NT2/D1 (cell line): ENCODE results near the gene NACC2.
A peak's percentile ranks its signal among the peaks of the same experiment; 100 is the strongest.

Experiments used
- DNase-seq: peaks from one replicate; pipeline ENCODE4 v3.0.0-alpha.2; 2011; ENCODE audit warnings: low read depth, low spot score
- H3K27me3 ChIP-seq: 2 replicates; pipeline ENCODE4 v1.6.0; 2011; ENCODE audit warnings: mild to moderate bottlenecking; ENCODE audit not compliant: insufficient read length, insufficient read depth
- H3K36me3 ChIP-seq: 2 replicates; pipeline ENCODE4 v1.6.1; 2011; ENCODE audit warnings: mild to moderate bottlenecking, low read length, mixed read lengths; ENCODE audit not compliant: insufficient read depth, insufficient read length
- H3K4me1 ChIP-seq: 2 replicates; pipeline ENCODE4 v1.5.1; 2011; ENCODE audit not compliant: insufficient read depth, insufficient read length
- H3K4me3 ChIP-seq: 2 replicates; pipeline ENCODE4 v1.5.1; 2011; ENCODE audit warnings: low read depth; ENCODE audit not compliant: insufficient read length
- H3K9ac ChIP-seq: 2 replicates; pipeline ENCODE4 v1.6.0; 2011; ENCODE audit warnings: low read depth; ENCODE audit not compliant: insufficient read length
- H3K9me3 ChIP-seq: 2 replicates; pipeline ENCODE4 v1.5.1; 2011; ENCODE audit warnings: mild to moderate bottlenecking, low read length; ENCODE audit not compliant: insufficient read depth
- SUZ12 ChIP-seq: IDR thresholded peaks from 2 replicates; pipeline ENCODE4 v1.6.1; 2011; ENCODE audit not compliant: insufficient read length, insufficient read depth; ENCODE audit errors: extremely low read depth
- YY1 ChIP-seq: IDR thresholded peaks from 2 replicates; pipeline ENCODE4 v1.6.1; 2011; ENCODE audit not compliant: insufficient read length, insufficient read depth
- ZNF274 ChIP-seq: IDR thresholded peaks from 2 replicates; pipeline ENCODE4 v1.6.1; 2011; ENCODE audit warnings: mild to moderate bottlenecking, low read depth, low read length

The NACC2 gene

DNA sequence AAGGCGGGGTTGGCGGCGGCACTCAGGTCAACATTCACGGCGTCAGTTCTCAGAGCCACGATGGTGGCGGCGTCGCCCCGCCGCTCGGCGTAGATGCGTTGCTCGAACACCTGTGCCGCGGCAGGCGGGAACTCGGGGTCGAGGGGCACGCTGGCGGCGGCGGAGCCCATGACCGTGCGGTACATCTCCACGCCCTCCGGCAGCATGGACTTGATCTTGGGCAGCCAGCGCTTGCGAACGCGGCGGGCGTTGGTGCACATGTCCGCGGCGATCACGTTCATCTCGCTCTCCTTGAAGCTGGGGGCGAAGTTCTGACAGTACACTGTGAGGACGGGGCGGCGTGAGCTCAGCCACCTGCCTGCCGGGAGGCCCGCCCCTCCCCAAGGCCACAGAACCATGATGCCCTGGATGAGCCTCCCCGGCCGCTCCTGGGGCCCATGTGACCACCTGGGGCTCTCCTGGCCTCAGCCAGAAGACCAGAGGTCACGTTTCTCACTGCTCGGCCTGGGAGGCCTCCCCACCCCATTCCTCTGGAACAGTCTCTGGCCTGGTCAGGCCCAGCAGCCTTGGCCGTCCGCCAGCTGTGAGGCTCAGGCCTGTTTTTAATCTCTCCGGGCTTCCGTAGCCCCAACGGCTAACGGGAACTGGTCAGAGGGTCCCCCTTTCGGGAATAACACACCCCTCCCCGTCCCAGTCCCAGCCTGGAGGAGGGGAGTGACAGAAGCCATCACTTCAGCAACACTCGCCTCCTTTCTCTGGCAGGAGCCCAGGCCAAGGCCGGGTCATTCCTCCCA lies 83.2 kb downstream of the NACC2 start:
- DNase-seq, result no peak
- H3K4me3 ChIP-seq, result no peak overlapping the region
- H3K9ac ChIP-seq, result peak overlapping the region; percentile 44
- H3K36me3 ChIP-seq, result peaks cover 79% of the 10 kb centered on the region
- no peaks in the 10 kb centered on the region for H3K9me3 ChIP-seq
- TF ChIP-seq SUZ12 (no peak), ZNF274 (no peak), YY1 (no peak)
- no peaks in the 10 kb centered on the region for H3K27me3 ChIP-seq
- H3K4me1 ChIP-seq, result peaks cover 70% of the 10 kb centered on the region

DNA sequence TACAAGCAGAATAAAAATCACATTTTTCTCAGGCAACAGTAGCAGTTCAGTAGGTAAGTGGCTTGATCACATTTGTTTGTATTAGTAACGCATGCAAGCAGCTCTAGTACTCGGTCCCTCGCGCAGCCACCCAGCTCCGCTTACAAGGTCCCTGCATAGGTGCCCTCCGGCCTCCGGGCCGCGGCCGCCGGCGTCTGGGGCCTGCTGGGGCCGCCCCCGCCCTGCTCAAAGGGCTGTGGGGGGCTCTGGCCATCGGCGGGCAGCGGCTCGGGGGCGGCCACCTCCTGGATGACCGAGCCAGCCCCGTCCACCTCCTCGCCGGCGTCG lies 83.8 kb downstream of the NACC2 start:
- H3K4me1 ChIP-seq, result peaks cover 67% of the 10 kb centered on the region
- peaks cover 74% of the 10 kb centered on the region for H3K36me3 ChIP-seq
- H3K4me3 ChIP-seq, result no peak overlapping the region
- TF ChIP-seq YY1, result no peak
- TF ChIP-seq SUZ12, result no peak
- no peak for TF ChIP-seq ZNF274
- no peaks in the 10 kb centered on the region for H3K9me3 ChIP-seq
- H3K27me3 ChIP-seq, result no peaks in the 10 kb centered on the region
- no peak for DNase-seq
- H3K9ac ChIP-seq, result peak overlapping the region; percentile 1

DNA sequence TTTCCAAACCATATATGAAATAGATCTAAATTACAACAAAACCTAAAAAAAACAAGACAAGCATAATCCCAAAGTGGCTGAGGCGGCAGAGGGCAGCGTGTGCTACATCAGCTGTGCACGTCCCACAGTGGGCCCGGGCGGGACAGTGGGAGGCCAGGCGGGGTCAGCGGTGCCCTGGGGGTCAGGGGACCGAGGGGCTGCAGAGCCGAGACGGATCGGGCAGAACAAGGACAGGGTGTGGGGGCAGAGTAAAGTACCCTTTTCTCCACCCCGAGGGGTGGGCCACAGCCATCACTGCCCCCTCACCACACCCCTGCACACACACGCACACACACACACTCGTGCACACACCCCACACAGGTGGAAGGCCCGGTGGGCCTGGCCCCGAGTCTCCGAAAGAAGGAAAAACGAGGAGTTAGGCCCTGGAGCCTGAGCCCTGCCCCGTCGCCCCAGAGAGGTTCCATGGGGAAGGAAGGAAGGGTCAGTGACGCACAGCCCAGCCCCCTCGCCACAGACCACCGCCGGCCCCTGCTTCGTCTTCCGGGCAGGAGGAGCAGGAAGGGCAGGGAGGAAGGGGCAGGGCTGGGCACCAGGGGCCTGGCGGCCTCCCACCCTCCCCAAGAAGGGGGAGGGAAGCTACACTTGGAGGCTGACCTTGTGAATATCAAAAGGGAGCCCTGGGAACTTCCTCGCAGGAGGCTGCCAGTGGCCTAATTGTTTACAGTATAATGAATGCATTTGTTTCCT lies 84.3 kb downstream of the NACC2 start:
- Histone ChIP-seq H3K4me3 (no peak overlapping the region), H3K4me1 (peaks cover 68% of the 10 kb centered on the region), H3K36me3 (peaks cover 73% of the 10 kb centered on the region), H3K9me3 (no peaks in the 10 kb centered on the region), H3K9ac (peak overlapping the region; percentile 66), H3K27me3 (no peaks in the 10 kb centered on the region)
- DNase-seq, result no peak
- TF ChIP-seq SUZ12 (no peak), ZNF274 (no peak), YY1 (no peak)

DNA sequence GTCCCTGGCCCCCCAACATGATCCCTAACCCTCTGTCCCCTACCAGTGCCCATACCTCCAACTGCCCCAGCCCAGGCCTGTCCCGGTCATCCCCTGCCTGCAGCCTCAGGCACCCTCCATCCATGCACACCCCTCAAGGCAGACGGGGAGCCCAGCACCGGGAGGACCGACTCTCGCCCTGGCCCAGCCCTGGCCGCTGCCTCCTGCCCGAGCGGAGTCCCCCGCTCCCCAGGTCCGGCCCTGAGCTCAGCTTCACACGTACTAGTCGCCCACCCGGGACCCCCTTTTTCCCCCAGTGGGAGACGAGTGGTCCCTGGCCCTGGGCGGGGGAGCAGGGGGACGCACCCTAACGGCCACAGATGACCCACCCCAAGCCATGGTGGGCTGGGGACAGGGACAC lies 84.9 kb downstream of the NACC2 start:
- no peak overlapping the region for H3K9ac ChIP-seq
- TF ChIP-seq YY1 (no peak), SUZ12 (no peak), ZNF274 (no peak)
- no peaks in the 10 kb centered on the region for H3K27me3 ChIP-seq
- H3K4me1 ChIP-seq, result peaks cover 73% of the 10 kb centered on the region
- no peak overlapping the region for H3K4me3 ChIP-seq
- H3K9me3 ChIP-seq, result no peaks in the 10 kb centered on the region
- DNase-seq, result no peak
- peaks cover 67% of the 10 kb centered on the region for H3K36me3 ChIP-seq

DNA sequence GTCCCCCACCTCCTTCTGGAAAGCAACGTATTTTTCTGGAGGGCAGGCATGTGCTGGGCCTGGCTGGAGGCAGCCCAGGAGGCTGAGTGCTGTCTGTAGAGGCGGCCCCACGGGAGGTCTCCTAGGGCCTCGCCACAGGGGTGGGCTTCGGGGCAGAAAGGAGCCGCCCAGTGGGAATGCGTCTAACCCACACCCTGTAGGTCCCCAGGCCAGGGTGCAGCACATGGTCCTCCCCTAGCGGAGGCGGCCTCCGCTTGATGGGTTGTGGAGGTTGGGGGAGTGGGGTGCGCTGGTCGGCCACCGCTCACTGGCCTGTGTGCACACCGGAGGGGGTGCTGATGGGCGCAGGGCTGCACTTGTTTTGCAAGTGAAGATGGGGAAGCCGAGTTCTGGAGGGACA lies 85.6 kb downstream of the NACC2 start:
- Histone ChIP-seq H3K9me3 (no peaks in the 10 kb centered on the region), H3K4me1 (peaks cover 70% of the 10 kb centered on the region), H3K9ac (peak overlapping the region; percentile 26), H3K27me3 (no peaks in the 10 kb centered on the region), H3K4me3 (no peak overlapping the region), H3K36me3 (peaks cover 60% of the 10 kb centered on the region)
- no peak for TF ChIP-seq SUZ12
- no peak for TF ChIP-seq ZNF274
- TF ChIP-seq YY1, result no peak
- no peak for DNase-seq

DNA sequence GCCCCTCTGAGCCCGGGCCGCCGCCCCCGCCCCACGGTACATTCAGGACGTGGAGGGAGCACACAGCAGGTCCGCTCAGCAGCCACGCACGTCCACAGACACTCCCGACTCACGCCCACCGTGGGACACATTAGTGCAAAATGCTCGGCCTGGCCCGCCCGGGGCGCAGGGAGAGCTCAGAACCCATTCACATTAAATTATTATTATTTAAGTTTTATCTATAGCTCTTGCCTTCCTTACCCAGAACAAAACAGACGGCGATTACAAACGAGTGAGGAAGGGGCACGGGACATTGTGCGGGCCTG lies 86.4 kb downstream of the NACC2 start:
- H3K36me3 ChIP-seq, result peaks cover 57% of the 10 kb centered on the region
- TF ChIP-seq SUZ12 (no peak), YY1 (no peak), ZNF274 (no peak)
- H3K9ac ChIP-seq, result peak overlapping the region; percentile 26
- no peaks in the 10 kb centered on the region for H3K9me3 ChIP-seq
- H3K27me3 ChIP-seq, result no peaks in the 10 kb centered on the region
- no peak for DNase-seq
- no peak overlapping the region for H3K4me3 ChIP-seq
- peaks cover 73% of the 10 kb centered on the region for H3K4me1 ChIP-seq

DNA sequence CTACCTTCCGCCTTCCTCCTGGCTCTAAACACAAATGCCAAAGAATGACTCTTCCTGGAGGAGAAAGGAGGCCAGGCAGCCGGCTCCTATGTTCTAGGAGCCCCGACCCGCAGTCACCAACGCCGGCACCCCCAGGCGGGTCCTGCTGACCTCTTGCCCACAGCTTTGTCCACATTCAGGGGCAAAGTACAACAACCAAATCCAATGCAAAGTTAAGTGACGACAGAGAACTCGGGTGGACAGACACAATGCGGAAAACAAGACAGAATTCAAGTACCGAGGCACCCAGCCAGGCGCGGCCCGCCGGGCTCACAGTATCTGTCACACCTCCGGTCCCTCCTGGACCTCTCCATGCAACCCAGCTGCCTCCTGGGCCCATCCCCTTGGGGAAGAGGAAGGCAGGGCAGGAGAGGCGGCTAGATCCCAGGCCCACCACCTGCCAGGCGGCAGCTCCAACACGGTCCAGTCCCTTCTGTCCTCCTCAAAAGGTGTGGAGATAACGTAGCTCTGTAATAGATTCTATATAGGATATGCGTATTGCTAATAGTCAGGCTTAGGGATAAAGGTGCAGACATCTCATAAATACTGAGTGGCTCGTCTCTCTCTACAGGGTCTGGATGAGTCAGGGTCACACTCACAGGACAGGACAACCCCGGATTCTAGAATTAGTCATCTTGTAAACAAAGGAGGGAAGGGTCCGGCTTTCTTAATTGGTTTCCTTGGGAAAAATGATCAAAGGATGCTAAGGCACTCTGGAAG lies 87.0 kb downstream of the NACC2 start:
- TF ChIP-seq YY1, result no peak
- TF ChIP-seq SUZ12, result no peak
- no peak for TF ChIP-seq ZNF274
- Histone ChIP-seq H3K9ac (no peak overlapping the region), H3K9me3 (no peaks in the 10 kb centered on the region), H3K4me1 (peaks cover 72% of the 10 kb centered on the region), H3K27me3 (no peaks in the 10 kb centered on the region), H3K4me3 (no peak overlapping the region), H3K36me3 (peaks cover 54% of the 10 kb centered on the region)
- DNase-seq, result no peak
